GM19023 (cell line): ENCODE results near the gene NDUFS1.
A peak's percentile ranks its signal among the peaks of the same experiment; 100 is the strongest.
"Not testable (repeated sequence)": the region's sequence is repeated elsewhere in the genome, so short reads cannot be mapped to it uniquely, and the experiment has no call there.

Experiments
- ATAC-seq: cut with Tn5 transposase; IDR thresholded peaks from one replicate; pipeline ENCODE4 v1.9.1; 2021; ENCODE audit warnings: mild to moderate bottlenecking, moderate library complexity; ENCODE audit not compliant: unreplicated experiment

NDUFS1 gene

DNA sequence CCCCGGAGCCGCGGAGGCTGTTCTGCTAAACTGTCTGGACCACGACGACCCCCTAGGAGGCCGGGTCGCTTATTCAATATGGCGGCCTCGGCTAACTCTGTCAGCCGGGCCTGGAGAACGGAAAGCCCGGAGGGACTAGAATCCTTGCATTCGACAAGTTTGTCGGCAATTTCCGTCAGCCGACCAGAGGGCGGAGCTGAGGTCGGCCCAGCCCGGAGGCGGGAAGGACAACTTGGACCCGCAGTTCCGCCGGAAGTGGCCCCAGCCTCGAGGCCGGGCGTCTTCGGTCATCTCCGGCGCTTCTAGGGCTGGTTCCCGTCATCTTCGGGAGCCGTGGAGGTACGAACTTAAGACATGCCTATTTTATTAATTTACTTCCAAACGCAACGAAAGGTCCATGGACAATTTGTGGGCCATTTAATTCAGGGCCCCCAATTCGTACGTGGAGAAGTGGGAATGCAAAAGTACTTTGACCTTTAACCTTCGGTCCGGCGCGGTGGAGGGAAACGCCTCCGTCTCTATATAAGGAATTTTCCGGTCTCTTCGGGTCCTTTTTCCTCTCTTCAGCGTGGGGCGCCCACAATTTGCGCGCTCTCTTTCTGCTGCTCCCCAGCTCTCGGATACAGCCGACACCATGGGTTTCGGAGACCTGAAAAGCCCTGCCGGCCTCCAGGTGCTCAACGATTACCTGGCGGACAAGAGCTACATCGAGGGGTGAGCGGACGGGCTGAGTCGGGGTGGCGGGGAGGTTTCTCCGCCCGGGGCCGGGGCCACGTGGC, at the start of gene NDUFS1, which contains the start of gene EEF1B2:
NDUFS1 (minus strand) TSS at position 99 of the 779 bp plus-strand sequence. CDS start 5,766 bp downstream, outside the sequence.
EEF1B2 (plus strand) TSS at position 550 of the 779 bp plus-strand sequence; CDS start at position 635, 85 bp downstream.
- peak; percentile 93 for ATAC-seq

DNA sequence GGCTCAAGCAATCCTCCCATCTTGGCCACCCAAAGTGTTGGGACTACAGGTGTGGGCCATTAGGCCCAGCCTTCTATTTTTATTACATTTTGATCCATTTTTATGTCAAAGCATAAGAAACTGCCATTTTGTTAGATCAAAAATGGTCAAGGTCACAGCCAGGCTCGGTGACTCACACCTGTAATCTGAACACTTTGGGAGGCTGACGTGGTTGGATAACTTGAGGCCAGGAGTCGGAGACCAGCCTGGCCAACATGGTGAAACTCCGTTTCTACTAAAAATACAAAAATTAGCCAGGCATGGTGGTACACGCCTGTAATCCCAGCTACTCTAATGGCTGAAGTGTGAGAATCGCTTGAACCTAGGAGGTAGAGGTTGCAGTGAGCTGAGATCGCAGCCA, 49.7 kb upstream of the NDUFS1 start:
- ATAC-seq = no peak

DNA sequence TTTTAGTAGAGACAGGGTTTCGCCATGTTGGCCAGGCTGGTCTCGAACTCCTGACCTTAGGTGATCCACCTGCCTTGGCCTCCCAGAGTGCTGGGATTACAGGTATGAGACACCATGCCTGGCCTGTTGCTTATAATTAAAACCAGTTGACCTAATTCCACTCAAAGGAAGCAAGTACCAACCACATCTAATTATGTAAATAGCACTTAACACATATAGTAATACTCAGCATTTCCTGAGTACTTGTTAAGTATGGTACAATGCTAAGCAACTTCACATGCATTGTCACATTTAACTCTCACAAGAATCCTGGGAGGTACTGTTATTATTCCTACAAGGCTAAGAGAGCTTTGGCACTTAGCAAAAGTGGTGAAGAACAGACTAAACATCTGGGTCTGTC, 48.1 kb upstream of the NDUFS1 start:
- ATAC-seq = not testable (repeated sequence)

GRCh38 chr2:206204710-206205109, 45.5 kb upstream of the NDUFS1 start:
- ATAC-seq = no peak

DNA sequence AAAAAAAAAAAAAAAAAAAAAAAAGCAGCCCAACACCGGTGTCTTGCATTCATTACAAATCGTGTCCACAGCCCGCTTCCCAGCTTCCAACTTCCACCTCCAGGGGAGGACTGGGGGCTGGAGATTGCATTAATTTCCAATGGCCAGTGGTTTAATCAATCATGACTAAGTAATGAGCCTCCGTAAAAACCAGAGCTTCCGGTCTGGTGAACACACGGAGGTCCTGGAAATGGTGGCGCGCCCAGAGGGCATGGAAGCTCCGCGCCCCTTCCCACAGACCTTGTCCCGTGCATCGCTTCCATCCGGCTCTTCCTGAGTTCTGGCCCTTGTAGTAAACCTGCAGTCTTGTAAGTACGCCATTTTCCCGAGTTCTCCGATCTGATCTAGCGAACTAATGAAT, 44.1 kb upstream of the NDUFS1 start:
- ATAC-seq = no peak

GRCh38 chr2:206202446-206202845, 43.2 kb upstream of the NDUFS1 start:
- no peak for ATAC-seq

- no peak for ATAC-seq
Measured at GRCh38 chr2:206201075-206201848, 42.0 kb upstream of the NDUFS1 start.

DNA sequence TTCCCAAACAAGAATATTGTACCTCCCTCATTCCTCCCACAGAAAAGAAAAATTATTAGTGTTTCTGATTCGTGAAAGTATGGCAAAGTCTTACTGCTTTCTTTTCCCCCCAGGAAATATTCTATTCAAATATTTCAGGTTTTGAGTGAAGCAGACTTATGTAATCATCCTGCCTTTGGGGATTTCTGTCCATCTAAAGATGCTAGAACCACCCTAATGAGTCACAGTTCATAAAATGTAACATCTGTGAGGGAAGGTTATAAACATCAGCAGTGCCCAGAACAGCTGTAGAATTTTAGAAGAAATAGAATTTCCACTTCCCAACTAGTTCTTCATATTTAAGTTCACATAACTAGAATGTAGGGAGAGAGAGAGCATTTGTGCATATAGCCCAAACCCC, 39.4 kb upstream of the NDUFS1 start:
- ATAC-seq = no peak

DNA sequence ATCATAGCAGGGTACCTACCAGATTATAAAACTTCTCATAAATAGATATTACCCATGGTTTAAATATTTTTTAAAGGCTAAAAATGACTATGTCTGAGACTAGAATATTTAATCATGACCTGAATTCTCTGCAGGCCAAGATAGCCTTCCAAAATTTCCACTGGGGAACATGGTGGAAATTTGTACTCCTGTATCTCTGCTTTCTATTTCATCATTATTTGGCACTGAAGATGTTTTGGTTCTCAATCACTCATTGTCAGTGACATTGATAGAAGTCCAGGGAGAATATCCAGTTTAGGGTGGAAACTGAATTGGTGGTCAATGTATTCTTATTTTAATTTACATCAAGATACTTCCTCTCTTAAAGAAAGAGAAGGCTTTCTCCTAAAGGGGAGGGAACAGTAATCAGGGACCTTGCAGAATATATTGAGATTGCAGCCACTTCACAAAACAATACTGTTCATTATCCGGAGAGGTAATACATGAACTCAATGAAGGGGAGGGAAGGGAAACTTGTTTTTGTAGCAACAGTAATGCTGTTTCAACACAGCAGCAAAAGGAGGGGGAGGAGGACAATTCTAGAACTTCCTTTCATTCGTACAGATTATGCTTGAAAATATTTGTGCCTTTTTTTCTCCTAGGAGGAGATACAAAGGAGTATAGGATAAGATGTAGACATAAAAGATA, 34.6 kb upstream of the NDUFS1 start:
- no peak for ATAC-seq

DNA sequence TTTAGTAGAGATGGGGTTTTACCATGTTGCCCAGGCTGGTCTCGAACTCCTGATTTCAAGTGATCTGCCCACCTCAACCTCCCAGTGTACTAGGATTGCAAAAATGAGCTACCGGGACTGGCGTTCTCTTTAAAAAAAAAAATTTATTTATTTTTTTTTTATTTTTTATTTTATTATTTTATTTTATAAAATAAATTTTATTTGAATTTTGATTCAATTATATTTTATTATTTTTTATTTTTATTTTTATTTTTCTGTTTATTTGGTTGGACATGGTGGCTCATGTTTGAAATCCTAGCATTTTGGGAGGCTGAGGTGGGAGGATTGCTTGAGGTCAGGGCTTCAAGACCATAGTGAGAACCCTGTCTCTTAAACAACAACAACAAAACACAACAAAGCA, 32.9 kb upstream of the NDUFS1 start:
- no peak for ATAC-seq

- no peak for ATAC-seq
Measured at GRCh38 chr2:206190689-206191088, 31.4 kb upstream of the NDUFS1 start.

DNA sequence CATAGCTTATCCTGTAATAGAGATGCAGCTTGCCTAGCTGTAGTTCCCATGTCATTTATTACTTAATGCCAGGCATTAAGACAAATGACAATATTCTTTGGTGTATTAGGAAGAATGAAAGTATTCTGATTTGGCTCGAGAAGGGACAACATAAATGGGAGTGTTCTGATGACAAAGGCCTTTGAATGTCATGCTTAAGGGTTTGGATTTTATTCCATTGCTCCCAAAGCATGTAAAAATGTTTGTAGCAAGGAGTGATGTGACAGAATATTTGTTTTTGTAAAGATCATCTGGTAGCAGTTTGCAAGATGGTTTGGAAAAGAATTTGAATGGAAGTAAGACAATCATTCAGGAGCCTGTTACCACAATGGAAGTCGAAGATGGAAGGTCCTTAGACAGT, 30.9 kb upstream of the NDUFS1 start:
- no peak for ATAC-seq

DNA sequence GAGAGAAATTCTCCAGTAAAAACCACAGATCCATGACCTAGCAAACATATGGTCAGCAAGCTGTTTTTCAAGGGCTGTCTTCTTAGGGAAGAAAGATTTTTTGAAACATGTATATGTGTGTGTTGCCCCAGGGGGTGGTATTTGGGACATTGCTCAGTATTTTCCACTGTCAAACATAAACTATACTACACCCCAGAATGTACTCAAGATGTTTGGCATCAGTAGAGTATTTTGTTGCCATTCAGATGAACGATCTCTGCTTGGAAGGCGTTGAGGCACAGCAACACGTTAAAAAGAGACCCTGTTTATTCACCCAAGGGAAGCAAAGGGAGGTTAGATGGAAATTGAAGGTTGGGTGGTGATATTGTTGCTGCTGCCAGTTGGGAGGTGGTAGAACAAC, 30.4 kb upstream of the NDUFS1 start:
- ATAC-seq = no peak

DNA sequence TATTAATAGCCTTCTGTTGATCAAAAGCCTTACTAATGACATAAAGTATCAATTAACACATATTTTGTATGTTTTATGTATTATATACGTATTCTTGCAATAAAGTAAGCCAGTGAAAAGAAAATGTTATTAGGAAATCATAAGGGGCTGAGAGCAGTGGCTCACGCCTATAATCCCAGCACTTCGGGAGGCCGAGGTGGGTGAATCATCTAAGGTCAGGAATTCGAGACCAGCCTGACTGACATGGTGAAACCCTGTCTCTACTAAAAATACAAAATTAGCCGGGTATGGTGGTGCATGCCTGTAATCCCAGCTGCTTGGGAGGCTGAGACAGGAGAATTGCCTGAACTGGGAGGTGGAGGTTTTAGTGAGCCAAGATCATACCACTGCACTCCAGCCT, 22.3 kb upstream of the NDUFS1 start:
- ATAC-seq = not testable (repeated sequence)

DNA sequence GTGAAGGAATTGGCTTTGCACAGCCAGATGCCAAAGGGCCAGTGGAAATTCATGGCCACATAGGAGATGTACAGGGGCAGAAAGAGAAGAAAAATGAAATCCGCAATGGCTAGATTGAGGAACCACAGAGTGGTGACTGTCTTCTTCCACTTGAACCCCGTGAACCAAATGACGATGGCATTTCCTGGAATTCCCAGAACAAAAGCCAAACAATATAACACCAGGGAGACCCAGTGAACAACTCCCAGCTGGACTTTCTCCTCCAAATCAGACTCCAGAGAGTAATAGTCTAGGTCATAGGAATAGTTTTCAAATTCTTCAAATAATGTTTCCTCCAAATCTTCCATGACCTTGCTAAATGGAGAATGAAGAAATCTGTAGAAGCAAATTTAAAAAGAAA, 17.7 kb upstream of the NDUFS1 start:
- ATAC-seq = no peak

GRCh38 chr2:206176121-206176520, 16.9 kb upstream of the NDUFS1 start:
- no peak for ATAC-seq

GRCh38 chr2:206173147-206173546, 13.9 kb upstream of the NDUFS1 start:
- ATAC-seq = no peak

- ATAC-seq = not testable (repeated sequence)
Measured at GRCh38 chr2:206171624-206172397, 12.6 kb upstream of the NDUFS1 start.

DNA sequence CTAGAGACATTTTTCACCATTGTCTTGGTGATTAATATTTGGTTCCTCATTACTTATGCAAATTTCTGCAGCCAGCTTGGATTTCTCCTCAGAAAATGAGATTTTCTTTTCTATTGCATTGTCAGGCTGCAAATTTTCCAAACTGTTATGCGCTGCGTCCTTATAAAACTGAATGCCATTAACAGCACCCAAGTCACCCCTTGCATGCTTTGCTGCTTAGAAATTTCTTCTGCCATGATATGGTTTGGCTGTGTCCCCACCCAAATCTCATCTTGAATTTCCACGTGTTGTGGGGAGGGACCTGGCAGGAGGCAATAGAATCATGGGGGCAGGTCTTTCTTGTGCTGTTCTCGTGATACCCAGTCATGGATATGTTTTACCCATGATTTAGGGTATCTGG, 9.0 kb upstream of the NDUFS1 start:
- ATAC-seq = not testable (repeated sequence)

- no peak for ATAC-seq
Measured at GRCh38 chr2:206164261-206164862, 5.1 kb upstream of the NDUFS1 start.
